Activated CD8-positive, alpha-beta memory T cell treated with anti-CD3 and anti-CD28 coated beads, Interleukin-2, amount 50 U/mL, for 1 hour (primary cell): ENCODE measurements around the gene NAT14.
"Not testable (repeated sequence)": the region's sequence is repeated elsewhere in the genome, so short reads cannot be mapped to it uniquely, and the experiment has no call there.

Source experiments
- DNase-seq: peaks from one replicate; pipeline ENCODE4 v3.0.0-alpha.2; 2020; ENCODE audit errors: extremely low read depth

Gene NAT14

DNA sequence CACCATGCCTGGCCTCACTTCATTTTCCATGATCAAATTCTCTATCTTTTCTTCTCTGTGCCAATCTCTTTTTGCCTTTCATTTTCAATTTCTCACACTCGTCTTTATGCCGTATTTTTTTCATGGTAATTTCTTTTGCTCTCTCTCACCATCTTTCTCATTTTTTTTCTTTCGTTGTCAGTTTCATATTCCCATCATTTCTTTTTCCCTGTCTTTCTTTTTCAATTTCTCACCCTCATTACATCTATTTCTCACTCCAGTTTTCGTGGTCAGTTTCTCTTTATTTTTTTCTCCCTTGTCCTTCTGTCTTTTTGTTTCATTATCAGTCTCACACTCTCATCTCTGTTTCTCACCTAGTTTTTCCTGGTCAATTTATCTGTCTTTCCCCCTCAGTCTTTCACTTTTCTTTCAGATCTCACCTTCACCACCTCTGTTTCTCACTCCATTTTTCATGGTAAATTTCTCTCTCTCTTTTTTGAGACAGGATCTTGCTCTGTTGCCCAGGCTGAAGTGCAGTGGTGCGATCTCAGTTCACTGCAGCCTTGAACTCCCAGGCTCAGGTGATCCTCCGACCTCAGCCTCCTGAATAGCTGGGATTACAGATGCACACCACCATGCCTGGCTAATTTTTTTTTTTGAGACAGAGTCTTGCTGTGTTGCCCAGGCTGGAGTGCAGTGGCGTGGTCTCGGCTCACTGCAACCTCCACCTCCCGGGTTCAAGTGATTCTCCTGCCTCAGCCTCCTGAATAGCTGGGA is 17.4 kb downstream of the NAT14 start:
- no peak for DNase-seq

- no peak for DNase-seq
These were observed 18.1 kb downstream of the NAT14 start for GRCh38 chr19:55503157-55503501.

DNA sequence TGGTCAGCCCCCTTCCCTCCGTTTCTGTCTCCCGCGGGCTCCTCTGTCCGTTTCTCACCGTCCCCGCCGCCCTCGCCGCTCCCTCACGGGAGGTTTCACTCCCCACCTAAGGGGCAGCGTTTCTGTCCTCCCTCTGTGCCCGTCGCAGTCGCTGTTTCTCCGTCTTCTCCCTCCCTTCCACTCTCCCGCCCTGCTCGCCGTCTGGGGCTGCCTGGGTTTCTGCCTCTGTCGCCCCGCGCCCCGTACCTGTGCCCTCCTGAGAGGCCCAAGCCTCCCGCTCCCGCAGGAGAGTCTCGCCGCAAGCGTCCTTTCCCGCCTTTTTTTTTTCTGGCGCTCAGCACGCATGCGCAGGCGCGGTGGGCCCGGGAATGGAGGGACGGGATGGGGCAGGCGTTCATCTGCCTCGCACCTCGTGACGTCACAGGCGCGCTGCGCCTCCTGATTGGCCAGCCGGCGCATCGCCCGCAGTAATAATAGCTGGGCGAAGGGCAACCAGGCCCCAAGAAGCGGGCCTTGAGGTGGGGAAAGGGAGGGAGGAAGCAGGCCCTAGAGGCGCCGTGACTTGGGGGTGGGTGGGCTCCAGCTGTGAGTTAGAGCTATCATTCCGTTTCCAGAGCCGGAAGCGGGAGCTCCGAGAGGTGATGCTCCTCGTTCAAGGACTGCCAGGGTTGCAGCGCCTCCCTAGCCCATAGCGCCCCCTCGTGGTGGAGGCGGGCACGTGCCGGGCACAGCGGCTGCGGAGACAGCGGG is 18.7 kb downstream of the NAT14 start:
- peak; percentile 71 for DNase-seq

DNA sequence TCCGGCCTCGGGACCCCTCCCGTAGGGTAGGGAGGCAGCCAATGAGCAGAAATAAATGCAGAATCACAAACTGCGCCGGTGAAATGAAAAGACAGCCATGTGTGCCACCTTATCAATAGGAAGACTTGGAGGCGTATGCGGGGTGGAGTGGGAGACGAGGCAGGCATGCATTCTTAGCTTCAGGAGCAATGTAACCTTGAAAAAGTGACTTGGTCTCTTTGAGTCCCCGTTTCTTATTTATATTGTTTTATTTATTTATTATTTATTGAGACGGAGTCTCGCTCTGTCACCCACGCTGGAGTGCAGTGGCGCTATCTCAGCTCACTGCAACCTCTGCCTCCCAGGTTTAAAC is 19.2 kb downstream of the NAT14 start:
- DNase-seq = no peak

DNA sequence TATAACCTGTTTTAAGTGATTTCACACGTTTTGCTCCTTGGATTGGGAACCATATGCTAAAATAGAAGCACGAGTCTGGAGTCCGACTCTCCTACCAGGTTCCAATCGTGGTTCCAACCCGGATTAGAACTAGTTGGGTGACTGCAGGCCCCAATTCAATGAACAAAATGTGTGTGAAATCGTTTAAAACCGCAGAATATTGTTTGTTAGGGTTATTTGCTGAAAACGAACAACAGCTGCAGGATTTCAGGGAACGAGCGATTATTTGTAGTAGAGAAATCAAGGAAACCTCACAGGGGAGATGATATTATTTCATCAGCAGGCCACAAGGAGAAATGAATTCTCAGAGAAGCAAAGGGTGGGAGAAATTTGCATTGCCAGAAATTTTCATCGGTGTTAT is 20.0 kb downstream of the NAT14 start:
- DNase-seq = no peak

DNA sequence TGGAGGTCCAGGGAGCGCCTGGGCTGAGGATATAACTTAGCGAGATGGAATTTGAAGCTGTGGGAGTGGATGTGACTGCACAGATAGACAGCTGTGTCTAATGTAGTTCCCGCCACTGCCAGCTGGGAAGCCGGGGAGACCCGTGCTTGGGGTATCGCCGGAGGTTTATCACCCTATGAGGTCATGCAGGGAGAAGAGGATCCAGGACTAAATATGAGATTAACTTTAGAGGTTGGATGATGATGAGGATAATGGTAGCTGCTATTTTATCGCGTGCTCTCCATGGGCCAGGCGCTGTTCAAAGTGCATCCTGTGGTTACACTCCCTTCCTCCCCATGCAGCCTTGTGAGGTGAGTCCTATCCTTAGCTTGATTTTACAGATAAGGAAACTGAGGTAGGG is 23.1 kb downstream of the NAT14 start:
- no peak for DNase-seq

- DNase-seq = peak; percentile 70
These were observed 32.1 kb downstream of the NAT14 start for GRCh38 chr19:55516878-55517620.

- DNase-seq = no peak
These were observed 34.7 kb downstream of the NAT14 start for GRCh38 chr19:55519451-55520311.

DNA sequence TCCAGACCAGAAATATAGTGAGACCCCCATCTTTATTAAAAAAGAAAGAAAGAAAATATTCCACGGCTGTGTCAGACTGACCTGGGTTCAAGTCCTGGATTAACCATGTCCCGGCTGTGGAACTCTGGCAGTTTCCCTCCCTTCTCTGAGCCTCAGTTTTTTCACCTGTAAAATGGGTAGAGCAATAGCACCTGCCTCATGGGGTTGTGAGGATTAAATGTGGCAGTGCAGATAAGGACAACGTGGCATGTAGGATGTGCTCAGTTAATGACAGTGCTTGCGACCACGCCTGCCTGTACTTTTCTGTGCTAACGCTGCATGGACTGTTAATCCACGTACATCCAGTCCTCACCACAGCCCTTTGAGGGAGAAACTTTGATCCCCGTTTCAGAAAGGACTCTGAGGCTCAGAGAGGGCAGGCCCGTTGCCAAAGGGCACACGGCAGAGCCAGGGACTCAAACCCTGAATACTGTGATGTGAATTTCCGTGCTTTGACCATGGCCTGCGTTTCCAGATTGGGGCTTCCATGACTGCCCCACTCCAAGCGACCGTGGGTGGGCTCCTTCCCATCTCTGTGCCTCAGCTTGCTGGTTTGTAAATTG is 35.8 kb downstream of the NAT14 start:
- DNase-seq = no peak

DNA sequence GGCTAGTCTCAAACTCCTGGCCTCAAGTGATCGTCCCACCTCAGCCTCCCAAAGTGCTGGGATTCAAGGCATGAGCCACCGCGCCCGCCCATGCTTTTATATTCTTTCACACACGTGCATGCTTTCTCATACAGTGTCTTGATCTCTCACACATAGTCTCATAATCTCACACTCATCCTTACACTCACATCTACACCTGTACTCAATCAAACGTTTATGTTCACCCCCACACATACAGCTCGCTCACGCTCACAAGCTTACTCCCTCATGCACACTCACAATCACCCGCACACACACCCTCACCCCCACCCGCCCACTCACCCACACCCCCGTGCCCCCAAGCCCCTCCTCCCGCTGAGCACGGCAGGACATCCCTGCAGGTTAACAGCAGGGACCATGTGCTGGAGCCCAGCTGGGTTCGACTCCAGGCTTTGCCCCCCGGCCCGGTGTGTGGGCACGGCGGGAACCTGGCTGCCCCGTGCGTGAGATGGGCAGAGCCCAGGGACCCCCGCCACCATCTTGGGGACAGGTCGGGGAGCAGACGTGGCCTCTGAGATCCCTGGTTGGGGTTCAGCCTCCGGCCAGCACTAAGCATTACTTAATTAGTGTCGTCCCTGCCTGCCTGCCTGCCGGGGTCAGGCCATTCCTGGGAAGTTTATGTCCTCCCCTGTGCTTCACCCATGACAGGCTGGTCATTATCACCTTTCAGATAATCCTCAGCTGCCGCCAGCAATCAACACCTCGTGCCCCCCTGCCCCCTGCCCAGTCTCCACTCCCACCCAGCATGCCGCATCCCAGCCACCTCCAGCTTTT is 40.5 kb downstream of the NAT14 start:
- DNase-seq = no peak

- DNase-seq = no peak
These were observed 41.5 kb downstream of the NAT14 start for GRCh38 chr19:55526216-55527196.

GRCh38 chr19:55527197-55528029 is 42.4 kb downstream of the NAT14 start:
- DNase-seq = no peak

DNA sequence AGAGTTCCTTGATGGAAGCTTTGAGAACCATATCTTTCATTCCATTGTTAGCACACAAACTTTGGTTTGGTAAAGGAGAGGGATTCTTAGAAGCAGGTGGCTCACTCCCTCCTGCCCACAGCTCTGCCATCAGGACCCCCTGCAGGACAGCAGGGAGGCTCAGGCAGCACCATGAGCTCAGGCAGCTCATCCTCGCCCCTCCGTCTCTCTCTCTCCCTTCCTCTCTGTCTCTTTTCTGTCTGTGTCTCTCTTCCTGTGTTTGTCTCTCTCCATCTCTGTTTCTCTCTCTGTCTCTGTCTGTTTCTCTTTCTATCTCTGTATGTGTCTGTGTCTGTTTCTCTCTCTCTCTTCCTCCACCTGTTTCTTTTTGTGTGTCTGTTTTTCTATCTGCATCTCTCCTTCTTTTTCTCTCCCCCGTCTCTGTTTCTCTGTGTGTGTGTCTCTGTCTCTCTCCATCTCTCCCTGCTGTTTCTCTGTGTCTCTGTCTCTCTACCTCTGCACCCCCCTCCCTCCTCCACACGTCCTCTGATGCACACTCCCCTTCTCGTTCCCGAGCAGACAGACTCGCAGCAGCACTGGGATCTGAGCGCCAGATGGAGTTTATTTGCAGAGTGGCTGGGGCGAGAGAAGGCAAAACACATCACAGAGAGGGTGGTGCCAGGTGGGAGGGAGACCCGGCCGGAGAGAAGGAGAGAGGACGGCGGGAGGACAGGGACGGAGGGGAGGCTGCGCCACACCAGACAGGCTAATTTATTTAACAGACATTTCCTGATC is 43.2 kb downstream of the NAT14 start:
- no peak for DNase-seq

DNA sequence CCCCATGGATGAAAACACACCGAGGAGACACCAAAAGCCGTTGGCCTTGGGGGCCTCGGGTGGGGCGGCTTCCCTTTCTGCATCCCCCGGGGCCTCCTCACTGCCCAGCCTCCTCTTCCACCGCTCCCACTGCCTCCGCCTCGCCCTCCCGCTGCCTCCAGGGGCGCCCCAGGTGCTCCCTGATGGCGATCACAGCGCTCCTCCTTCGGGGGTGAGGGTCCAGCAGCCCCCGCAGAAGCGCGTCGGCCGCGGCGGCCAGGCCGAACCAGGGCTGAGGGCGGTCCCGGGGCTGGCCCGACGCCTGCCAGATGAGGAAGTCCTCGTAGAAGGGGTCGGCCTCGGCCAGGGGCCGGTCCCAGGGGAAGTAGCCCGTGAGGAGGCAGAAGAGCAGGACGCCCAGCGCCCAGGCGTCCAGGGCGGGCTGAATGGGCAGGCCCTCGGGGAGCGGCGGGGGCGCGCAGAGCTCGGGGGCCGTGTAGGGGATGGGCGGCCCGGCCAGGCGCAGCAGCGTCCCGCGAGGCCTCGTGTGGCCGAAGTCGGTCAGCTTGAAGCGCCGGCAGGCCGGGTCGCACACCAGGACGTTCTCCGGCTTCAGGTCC is 44.7 kb downstream of the NAT14 start:
- no peak for DNase-seq

DNA sequence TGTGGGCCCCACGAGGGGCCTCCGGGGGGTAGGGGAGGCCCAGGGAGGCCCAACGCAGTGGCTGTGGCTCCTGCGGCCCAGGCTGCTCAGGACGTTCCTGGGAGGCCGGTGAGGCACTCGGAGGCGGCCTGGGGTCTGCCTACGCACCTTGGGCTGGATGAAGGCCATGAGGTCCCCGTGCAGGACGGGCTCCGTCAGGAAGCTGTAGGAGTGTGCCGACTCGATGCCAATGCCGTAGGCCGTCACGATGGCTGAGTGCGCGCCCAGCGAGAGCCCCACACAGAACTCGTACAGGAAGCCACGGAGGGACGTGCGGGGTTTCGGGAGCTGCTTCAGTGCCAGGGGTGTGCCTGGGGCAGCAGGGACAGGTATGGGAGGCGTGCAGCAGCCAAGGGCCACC is 46.0 kb downstream of the NAT14 start:
- DNase-seq = no peak

GRCh38 chr19:55534280-55534679 is 49.3 kb downstream of the NAT14 start:
- DNase-seq = not testable (repeated sequence)
